ENCODE results near the gene PSENEN.
"Not testable (repeated sequence)": the region's sequence is repeated elsewhere in the genome, so short reads cannot be mapped to it uniquely, and the experiment has no call there.

PSENEN gene

GRCh38 chr19:35751839-35752745 lies 6.6 kb downstream of the PSENEN start:
- DNase-seq (ENCODE audit: low read depth): no peak

GRCh38 chr19:35752746-35753350 lies 7.4 kb downstream of the PSENEN start:
- no peak for DNase-seq (ENCODE audit: low read depth)

GRCh38 chr19:35753634-35754369 lies 8.4 kb downstream of the PSENEN start:
- no peak for DNase-seq (ENCODE audit: low read depth)

- DNase-seq (ENCODE audit: low read depth): no peak
Observed at GRCh38 chr19:35754370-35755130, 9.1 kb downstream of the PSENEN start.

- no peak for DNase-seq (ENCODE audit: low read depth)
Observed at GRCh38 chr19:35755131-35755549, 9.7 kb downstream of the PSENEN start.

- no peak for DNase-seq (ENCODE audit: low read depth)
Observed at GRCh38 chr19:35755550-35756376, 10.3 kb downstream of the PSENEN start.

- DNase-seq (ENCODE audit: low read depth): no peak
Observed at GRCh38 chr19:35756377-35757230, 11.2 kb downstream of the PSENEN start, which contains the start of gene HSPB6. TSS of gene HSPB6 (minus strand) at chr19:35757029. CDS start at chr19:35757008, 21 bp downstream.

- no peak for DNase-seq (ENCODE audit: low read depth)
Observed at GRCh38 chr19:35757231-35757748, 11.8 kb downstream of the PSENEN start.

GRCh38 chr19:35757749-35758608 lies 12.5 kb downstream of the PSENEN start, which contains the start of gene PROSER3:
TSS of gene PROSER3 (plus strand) at chr19:35758176. CDS start at chr19:35758216, 40 bp downstream.
- peak; percentile 98 for DNase-seq (ENCODE audit: low read depth)

GRCh38 chr19:35759697-35760096 lies 14.2 kb downstream of the PSENEN start:
- no peak for DNase-seq (ENCODE audit: low read depth)

GRCh38 chr19:35760711-35761349 lies 15.4 kb downstream of the PSENEN start:
- DNase-seq (ENCODE audit: low read depth): no peak

- DNase-seq (ENCODE audit: low read depth): no peak
Observed at GRCh38 chr19:35764432-35765315, 19.2 kb downstream of the PSENEN start.

- DNase-seq (ENCODE audit: low read depth): no peak
Observed at GRCh38 chr19:35766571-35767104, 21.2 kb downstream of the PSENEN start.

GRCh38 chr19:35767288-35768081 lies 22.0 kb downstream of the PSENEN start:
- DNase-seq (ENCODE audit: low read depth): no peak

- no peak for DNase-seq (ENCODE audit: low read depth)
Observed at GRCh38 chr19:35768082-35768421, 22.6 kb downstream of the PSENEN start.

GRCh38 chr19:35772362-35772761 lies 26.9 kb downstream of the PSENEN start:
- DNase-seq (ENCODE audit: low read depth): not testable (repeated sequence)

Data from CMK (cell line).